ENCODE data around the gene MRPS24.
A peak's percentile ranks its signal among the peaks of the same experiment; 100 is the strongest.

Gene MRPS24

DNA sequence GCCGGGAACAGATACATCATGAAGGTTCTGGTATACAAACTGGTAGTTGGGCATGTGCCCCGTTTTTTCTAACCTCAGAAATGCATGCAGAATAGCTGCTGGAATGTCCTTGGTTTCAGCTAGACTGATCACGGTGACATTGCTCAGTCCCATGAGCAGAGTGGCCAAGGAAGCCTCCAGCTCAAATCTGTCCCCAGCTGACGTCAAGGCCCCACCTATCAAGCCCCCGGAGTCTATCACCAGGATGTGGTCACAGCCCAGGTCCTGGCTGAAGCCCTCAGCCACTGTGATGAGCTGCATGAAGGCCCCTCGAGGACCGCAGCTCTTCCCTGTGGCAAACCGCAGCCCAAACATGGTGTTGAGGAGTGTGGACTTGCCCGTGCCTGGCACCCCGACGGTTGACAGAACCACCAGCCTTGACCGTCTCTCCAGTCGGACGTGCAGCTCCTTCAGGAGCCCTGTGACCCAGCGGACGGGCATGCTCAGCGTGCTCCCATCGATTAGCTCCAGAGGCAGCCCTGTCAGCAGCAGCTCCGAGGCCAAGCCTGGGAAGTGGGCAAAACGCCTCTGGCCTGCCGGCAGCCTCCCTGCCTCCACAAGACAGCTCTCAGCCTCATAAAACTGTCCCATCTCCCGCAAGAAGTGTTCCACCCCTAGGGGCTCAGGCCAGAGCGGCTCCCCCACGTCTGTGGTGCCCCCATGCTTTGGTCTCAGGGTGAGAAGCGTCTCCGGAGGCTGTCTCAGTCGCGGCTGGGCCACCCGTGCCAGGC is 7.8 kb upstream of the MRPS24 start:
- no peak for DNase-seq

- no peak for DNase-seq
These were observed 6.9 kb upstream of the MRPS24 start for GRCh38 chr7:43876241-43876640.

- DNase-seq: no peak
These were observed 4.0 kb upstream of the MRPS24 start for GRCh38 chr7:43873300-43873699.

DNA sequence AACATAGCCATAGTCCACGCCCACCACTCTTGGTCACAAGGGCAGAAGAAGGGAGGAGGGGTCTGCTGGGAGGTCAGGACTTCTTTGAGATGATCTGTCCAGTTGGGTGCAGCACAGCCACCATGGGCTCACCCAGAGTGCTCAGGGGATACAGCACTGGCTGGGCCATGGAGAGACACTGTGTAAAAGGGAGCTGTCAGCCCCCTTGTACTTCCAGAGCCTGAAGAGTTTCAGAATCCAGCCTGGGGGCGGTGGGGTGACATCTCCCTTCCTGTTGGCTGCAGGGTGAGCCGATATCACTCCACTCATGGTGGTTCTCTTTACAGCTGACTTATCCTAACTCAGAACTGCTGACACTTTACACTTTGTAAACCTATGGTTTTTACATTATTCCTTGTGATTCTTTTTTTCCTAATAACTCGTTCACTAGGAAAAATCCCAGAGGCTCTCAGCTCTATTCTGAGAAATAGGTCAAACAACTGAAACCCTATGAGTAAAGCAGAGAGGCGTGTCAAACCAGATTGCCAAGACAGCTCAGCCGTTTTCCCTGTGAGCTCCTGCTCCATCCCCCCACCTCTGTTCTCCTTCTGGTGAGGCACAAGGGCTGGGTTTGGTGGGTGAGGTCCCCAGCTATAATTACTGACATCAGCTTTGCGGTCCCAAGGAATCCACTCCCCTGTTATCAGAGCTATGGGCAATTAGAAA is 3.2 kb upstream of the MRPS24 start:
- DNase-seq: no peak

DNA sequence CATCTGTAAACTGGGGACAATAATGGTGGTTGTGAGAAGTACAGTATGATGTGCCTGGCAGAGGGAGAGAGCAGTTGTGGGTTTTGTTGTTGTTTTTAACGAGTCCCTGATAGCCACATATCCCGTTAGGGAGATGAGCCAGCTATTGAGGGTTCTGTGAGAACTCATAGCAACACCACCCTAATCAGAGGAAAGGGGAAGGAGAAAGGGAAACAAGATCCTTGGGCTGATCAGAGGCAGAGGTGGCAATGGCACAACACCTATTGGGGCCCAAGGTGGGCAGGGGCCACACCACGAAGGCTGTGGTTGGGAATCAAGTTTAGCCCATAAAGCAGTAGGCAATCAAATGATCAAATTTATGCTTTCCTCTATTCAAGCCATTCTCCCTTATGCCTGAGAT is 1.7 kb upstream of the MRPS24 start:
- DNase-seq: no peak

DNA sequence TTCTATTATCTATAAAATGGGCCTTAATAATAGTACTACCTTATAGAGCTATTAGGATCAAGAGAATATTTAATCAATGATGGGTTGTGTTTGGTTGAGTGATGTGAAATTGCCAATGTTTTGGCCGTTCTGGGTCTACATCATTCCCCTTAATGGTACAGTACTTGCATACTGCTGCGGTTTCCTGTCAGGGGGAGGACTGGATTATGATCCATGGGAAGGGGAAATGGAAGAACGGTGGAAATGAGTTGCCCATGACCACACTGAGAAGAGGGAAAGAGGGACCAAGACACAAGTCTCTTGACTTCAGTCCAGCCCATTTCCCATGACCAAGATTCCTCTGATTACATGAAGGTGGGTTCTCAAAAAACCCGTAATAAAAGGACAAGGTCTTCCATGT is 999 bp upstream of the MRPS24 start:
- DNase-seq: no peak

DNA sequence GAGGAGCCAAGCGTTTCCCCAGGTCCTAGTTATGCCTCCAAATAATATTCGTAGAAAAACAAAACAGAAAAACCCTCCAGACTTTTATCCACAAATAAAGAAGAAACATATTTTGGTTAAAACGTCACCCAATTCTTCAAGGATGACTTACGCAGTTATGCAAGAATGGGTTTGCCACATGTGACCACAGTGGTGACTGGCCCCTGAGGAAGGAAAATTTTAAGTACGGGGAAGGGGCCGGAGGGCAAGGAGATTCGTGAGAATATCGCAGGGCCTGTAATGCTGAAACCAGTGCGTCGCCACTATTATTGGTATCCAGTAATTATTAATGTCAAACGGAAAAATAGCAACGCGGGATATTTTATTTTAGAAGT is 537 bp upstream of the MRPS24 start:
- DNase-seq: peak; percentile 18

DNA sequence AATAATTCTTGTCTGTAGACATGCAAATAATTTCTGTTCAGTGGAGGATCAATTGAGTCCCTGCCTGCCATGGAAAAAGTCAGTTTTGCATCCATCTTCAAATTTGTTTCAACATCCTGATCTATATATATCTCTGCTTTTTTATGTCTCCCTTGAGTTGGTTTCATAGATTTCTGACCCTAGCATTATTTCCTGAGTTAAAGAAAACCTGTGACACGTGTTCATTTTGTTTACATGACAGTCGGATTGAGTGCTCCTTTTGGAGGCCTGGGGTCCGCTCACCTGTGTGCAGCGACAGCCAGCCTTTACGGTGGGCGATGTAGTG is 674 bp downstream of the MRPS24 start:
- DNase-seq: no peak

- no peak for DNase-seq
These were observed 1.1 kb downstream of the MRPS24 start for GRCh38 chr7:43868181-43868580.

DNA sequence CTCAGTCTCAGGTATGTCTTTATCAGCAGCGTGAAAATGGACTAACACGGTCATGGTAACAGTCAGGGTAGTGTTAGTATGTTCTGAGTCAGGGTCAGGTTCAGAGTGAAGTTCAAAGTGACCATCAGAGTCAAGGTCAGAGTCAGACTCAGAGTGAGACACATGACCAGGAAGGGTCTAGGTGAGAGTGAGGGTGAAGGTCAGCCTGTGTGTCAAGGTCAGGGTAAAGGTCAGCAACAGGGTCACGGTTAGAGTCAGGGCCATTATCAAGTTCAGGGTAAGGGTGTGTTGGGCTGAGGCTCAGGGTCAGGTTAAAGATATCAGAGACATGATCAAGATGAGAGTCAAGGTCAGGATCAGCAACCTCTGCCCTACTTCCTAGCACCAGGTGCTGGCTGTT is 4.0 kb downstream of the MRPS24 start:
- DNase-seq: no peak

GRCh38 chr7:43864126-43864525 is 5.2 kb downstream of the MRPS24 start:
- no peak for DNase-seq

DNA sequence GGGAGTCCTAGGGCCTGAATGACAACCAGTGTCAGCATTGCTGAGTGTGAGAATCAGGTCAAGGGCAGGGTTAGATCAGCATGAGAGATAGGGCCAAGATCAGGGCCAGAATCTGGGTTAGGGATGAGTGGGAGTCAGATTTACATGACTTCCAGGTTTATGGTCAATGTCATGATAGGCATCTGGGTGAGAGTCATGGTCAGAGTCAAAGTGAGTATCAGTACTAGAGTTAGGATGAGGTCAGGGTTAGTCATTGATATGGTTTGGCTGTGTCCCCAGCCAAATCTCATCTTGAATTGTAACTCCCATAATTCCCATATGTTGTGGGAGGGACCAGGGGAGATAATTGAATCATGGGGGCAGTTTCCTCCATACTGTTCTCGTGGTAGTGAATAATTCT is 12.3 kb downstream of the MRPS24 start:
- DNase-seq: no peak

DNA sequence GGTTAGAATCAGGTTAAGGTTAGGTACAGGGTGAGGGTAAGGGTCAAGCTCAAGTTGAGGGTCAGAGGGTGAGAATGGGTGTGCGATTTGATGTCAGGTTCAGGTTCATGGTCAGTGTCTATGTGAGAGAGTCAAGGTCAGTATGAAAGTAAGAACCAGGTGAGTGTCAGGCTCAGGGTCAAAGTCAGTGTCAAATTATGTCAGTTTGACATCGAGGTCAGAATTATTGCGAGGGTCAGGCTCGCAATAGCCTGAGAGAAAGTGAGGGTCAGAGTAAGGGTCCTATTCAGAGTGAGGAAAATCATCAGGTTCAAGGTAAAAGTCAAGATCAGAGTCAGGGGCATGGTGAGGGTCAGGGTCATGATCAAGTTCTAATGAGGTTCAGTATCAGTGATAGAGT is 13.0 kb downstream of the MRPS24 start:
- no peak for DNase-seq

- no peak for DNase-seq
These were observed 14.1 kb downstream of the MRPS24 start for GRCh38 chr7:43855176-43855575.

DNA sequence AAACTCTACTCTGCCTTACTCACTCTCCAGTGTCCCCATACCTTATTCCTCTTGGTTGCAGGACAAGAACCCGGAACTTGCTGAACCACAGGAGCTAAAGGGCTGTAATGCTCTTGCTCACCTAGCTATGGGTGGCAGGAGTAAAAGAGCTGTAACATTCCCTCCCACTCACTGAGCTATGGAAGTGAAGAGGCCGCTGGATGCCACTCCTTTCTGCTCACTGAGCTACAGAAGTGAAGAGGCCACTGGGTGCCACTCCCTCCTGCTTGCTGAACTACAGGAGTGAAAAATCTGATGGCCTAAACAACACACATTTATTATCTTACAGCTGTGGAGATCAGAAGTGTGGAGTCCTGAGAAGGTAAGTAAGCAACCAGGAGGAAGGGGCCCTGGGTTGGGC is 17.5 kb downstream of the MRPS24 start:
- DNase-seq: no peak

DNA sequence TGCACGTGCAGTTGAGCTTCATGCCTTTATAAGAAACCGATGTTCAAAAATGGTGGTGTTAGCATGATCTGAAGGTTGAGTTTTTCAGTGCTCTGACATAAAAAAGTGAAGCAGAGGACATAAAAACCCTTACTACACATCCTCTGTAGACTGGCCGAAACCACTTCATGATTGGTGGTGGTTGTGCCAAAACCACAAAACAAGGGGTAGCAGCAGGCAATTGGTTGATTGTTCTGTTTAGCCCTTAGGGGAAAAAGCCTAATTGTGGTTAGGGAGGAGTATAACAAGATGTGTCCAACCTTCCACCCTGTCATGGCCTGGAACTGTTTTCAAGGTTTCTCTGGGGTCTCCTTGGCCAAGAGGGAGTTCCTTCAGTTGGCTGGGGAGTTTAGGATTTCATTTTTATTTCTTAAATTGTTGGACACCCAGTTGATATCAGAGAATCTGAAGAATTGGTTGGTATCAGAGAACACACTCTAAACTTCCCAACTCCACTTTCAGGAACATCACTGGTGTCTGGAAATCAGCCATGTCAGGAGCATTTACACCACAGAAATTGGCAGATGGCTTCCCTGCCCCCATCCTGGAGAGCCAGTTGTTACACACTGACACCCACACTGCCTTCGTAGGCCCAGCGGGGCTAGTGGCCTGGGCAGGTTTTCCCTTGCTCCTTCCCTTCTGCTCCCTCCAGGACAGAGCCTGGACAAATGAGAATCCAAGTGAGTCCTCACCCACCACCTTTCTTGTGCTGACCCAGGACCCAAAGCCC is 18.8 kb downstream of the MRPS24 start:
- DNase-seq: no peak

GRCh38 chr7:43849047-43849446 is 20.3 kb downstream of the MRPS24 start:
- no peak for DNase-seq

DNA sequence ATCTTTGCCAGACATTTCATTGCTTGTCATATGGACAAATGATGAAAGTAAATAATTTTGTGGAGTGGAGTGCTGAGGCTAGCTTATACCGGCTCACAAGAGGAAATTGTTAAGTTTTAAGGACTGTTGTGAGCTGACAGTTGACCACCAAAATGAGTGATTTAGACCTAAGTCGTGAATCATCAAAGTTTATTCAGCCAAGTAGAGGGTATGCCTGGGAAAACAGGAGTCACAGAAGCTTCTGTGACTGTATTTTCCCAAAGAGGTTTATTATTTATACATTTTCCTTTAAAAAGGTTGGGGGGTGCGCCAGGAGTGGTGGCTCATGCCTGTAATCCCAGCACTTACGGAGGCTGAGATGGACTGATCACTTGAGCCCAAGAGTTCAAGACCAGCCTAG is 21.8 kb downstream of the MRPS24 start:
- no peak for DNase-seq

DNA sequence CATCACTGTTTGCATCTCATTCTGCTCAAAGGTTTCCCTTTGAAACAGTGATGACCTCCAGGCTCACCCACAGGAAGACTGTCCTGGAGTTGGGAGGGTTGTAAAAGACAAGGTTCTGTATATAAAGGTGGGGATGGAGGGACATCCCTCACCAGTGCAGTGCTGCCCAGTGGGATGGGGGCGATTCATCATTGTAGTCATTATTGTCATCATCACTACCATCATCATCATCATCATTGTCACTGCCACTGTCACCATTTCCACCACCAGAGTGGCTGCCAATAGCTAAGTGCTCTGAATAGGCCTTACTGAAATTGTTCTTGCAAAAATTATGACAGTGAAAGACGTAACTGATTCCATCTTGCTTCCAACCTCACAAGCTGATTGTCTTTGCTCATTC is 24.7 kb downstream of the MRPS24 start:
- no peak for DNase-seq

- DNase-seq: no peak
These were observed 25.1 kb downstream of the MRPS24 start for GRCh38 chr7:43844257-43844656.

GRCh38 chr7:43843296-43843695 is 26.0 kb downstream of the MRPS24 start:
- DNase-seq: no peak

DNA sequence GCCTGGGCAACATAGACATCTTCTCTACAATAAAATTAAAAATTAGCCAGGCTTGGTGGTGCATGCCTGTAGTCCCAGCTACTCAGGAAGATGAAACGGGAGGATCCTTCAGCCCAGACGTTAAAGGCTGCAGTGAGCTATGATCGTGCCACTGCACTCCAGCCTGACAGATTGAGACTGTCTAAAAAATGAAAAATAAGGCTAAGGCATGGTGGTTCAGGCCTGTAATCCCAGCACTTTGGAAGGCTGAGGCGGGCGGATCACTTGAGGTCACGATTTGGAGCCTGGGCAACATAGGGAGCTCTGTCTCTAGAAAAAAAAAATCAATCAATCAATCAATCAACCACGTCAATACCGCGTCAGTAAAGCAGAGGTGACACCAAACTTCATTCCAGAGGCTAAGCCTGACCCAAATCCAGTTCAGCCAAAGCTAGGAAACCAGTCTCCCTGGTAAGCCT is 31.1 kb downstream of the MRPS24 start:
- no peak for DNase-seq

- DNase-seq: peak; percentile 76
These were observed 34.7 kb downstream of the MRPS24 start for GRCh38 chr7:43834463-43835251.

Data from activated CD4-positive, alpha-beta T cell treated with anti-CD3 and anti-CD28 coated beads, Interleukin-2, Interleukin-6, amounts not matched to agents 100 ng/mL and 50 ng/mL, durations not matched to agents 16 hours and 8 hours (primary cell).